GM23338 (cell line): ENCODE results near the gene PPP1R16B. TPM values are rescaled to one million over a fixed set of nuclear protein-coding genes. Genes with fewer than 3 reads are reported as not detected.

Source experiments
- ATAC-seq: fragments of 200-7000 bp; cut with Tn5 transposase; 3 replicates; pipeline ENCODE4 v1.9.1; 2020
- DNase-seq: peaks from one replicate; pipeline ENCODE4 v3.0.0-alpha.2; 2015; ENCODE audit warnings: low spot score
- H2AFZ ChIP-seq: fragments of 200-600 bp; sonication (generic); 2 replicates; pipeline ENCODE4 v1.8.0; 2016; ENCODE audit warnings: antibody characterized with exemption, mild to moderate bottlenecking, moderate library complexity
- H3F3A ChIP-seq: fragments of 200-600 bp; sonication (generic); replicated peaks from 2 replicates; pipeline ENCODE4 v1.8.0; 2017; ENCODE audit warnings: antibody characterized with exemption, mixed run types, low read depth
- H3K27ac ChIP-seq: fragments of 200-600 bp; sonication (generic); 2 replicates; pipeline ENCODE4 v1.6.1; 2016; ENCODE audit warnings: low read depth
- H3K27me3 ChIP-seq: fragments of 200-600 bp; sonication (generic); 2 replicates; pipeline ENCODE4 v1.8.0; 2016; ENCODE audit warnings: mild to moderate bottlenecking, mixed run types, moderate library complexity; ENCODE audit not compliant: insufficient read depth
- H3K36me3 ChIP-seq: fragments of 200-600 bp; sonication (generic); 2 replicates; pipeline ENCODE4 v1.8.0; 2016; ENCODE audit warnings: mild to moderate bottlenecking; ENCODE audit not compliant: insufficient read depth
- H3K4me1 ChIP-seq: fragments of 200-600 bp; sonication (generic); 2 replicates; pipeline ENCODE4 v1.8.0; 2016; ENCODE audit warnings: mild to moderate bottlenecking, moderate library complexity; ENCODE audit not compliant: insufficient read depth
- H3K4me2 ChIP-seq: fragments of 200-600 bp; sonication (generic); 2 replicates; pipeline ENCODE4 v1.7.1; 2017; ENCODE audit warnings: mixed run types
- H3K4me3 ChIP-seq: fragments of 200-600 bp; sonication (generic); 2 replicates; pipeline ENCODE4 v1.6.1; 2016; ENCODE audit warnings: mixed run types
- H3K79me2 ChIP-seq: fragments of 200-600 bp; sonication (generic); replicated peaks from 2 replicates; pipeline ENCODE4 v1.8.0; 2017; ENCODE audit warnings: mild to moderate bottlenecking; ENCODE audit not compliant: insufficient read depth
- H3K9me2 ChIP-seq: fragments of 200-600 bp; sonication (generic); 2 replicates; pipeline ENCODE4 v1.8.0; 2017; ENCODE audit not compliant: insufficient read depth
- H4K20me1 ChIP-seq: fragments of 200-600 bp; sonication (generic); replicated peaks from 2 replicates; pipeline ENCODE4 v1.8.0; 2017; ENCODE audit warnings: mild to moderate bottlenecking; ENCODE audit not compliant: insufficient read depth
- H3K27ac Mint-ChIP-seq: 2 replicates; pipeline ENCODE4 v1.8.0; 2020; ENCODE audit warnings: inconsistent platforms, mild to moderate bottlenecking, moderate library complexity, mixed read lengths
- H3K27me3 Mint-ChIP-seq: 3 replicates; pipeline ENCODE4 v1.8.0; 2022; ENCODE audit warnings: low read depth, mild to moderate bottlenecking, moderate library complexity, mixed read lengths, inconsistent platforms; ENCODE audit not compliant: insufficient read depth, poor library complexity
- H3K36me3 Mint-ChIP-seq: 3 replicates; pipeline ENCODE4 v1.8.0; 2021; ENCODE audit warnings: low read depth, mild to moderate bottlenecking, inconsistent platforms, moderate library complexity, mixed read lengths
- H3K4me1 Mint-ChIP-seq: 3 replicates; pipeline ENCODE4 v1.8.0; 2020; ENCODE audit warnings: mild to moderate bottlenecking, inconsistent platforms, mixed read lengths
- H3K4me3 Mint-ChIP-seq: 3 replicates; pipeline ENCODE4 v1.8.0; 2021; ENCODE audit warnings: moderate library complexity, mild to moderate bottlenecking, inconsistent platforms, mixed read lengths
- H3K9me3 Mint-ChIP-seq: 3 replicates; pipeline ENCODE4 v1.8.0; 2020; ENCODE audit warnings: moderate library complexity, mild to moderate bottlenecking, inconsistent platforms, mixed read lengths
- EZH2phosphoT487 ChIP-seq: fragments of 200-600 bp; sonication (generic); IDR thresholded peaks from one replicate; pipeline ENCODE4 v1.8.1; 2018; ENCODE audit warnings: antibody characterized with exemption; ENCODE audit not compliant: unreplicated experiment
- POLR2AphosphoS5 ChIP-seq: IDR thresholded peaks from 2 replicates; pipeline ENCODE4 v1.6.1; 2016; ENCODE audit warnings: antibody characterized with exemption, low read depth
- ZNF114 ChIP-seq: fragments of 250-450 bp; sonication (Bioruptor Pico); IDR thresholded peaks from 2 replicates; pipeline ENCODE4 v1.5.0; 2020; ENCODE audit warnings: mild to moderate bottlenecking, moderate library complexity
- ZNF331 ChIP-seq: fragments of 250-450 bp; sonication (Bioruptor Pico); IDR thresholded peaks from 2 replicates; pipeline ENCODE4 v1.5.0; 2020; ENCODE audit warnings: low read depth, mild to moderate bottlenecking, moderate library complexity
- polyA plus RNA-seq: library from polyadenylated mRNA; unstranded; fragments of >200 nt; fragmentation: Nextera tagmentation; extraction: Ambion mirVana; gene quantifications from 2 replicates; pipeline ENCODE4 v1.2.1, GENCODE V29; 2016
- total RNA-seq: library from RNA; depleted of rRNA; stranded (reverse); fragments of >200 nt; shearing (Covaris generic); gene quantifications from 2 replicates; pipeline ENCODE4 v1.2.3, GENCODE V29; 2014
- TF ChIP-seq, protein P1 (sequence below): fragments of 250-450 bp; sonication (Bioruptor Pico); IDR thresholded peaks from 2 replicates; pipeline ENCODE4 v1.5.0; 2020; ENCODE audit warnings: mild to moderate bottlenecking, moderate library complexity
- TF ChIP-seq, protein P2 (sequence below): IDR thresholded peaks from one replicate; pipeline ENCODE4 v1.6.1; 2018; ENCODE audit warnings: antibody characterized with exemption; ENCODE audit not compliant: unreplicated experiment
- TF ChIP-seq, protein P3 (sequence below), 2 experiments: fragments of 200-600 bp in 1 of 2; sonication (generic) in 1 of 2; conservative IDR thresholded peaks; 2 replicates each; pipeline versions ENCODE4 v1.5.1 to v1.6.1; 2016 to 2017; ENCODE audit warnings: antibody characterized with exemption in 2 of 2, low read depth in 2 of 2, mild to moderate bottlenecking in 2 of 2, moderate library complexity in 1 of 2

Gene PPP1R16B
- total and polyA plus RNA-seq, 2 experiments from 2014 or later = 1.6 to 11.5 TPM

DNA sequence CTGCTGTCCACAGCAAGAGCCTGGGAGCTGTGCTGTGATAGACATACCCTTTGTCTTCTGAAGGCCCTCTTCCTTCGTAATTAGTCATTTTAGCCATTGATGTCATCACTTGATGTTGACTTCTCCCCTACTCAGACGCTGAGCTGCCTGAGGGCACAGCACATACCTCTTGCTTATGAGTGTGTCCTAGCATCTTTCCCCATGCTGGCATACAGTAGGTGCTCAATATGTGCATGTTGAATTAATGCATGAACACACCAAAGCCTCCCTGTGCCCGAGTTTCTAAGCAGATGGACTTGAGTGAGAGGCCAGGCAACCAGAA, 85.0 kb downstream of the PPP1R16B start:
- H3K27me3 Mint-ChIP-seq = peaks cover 13% of the 10 kb centered on the region

DNA sequence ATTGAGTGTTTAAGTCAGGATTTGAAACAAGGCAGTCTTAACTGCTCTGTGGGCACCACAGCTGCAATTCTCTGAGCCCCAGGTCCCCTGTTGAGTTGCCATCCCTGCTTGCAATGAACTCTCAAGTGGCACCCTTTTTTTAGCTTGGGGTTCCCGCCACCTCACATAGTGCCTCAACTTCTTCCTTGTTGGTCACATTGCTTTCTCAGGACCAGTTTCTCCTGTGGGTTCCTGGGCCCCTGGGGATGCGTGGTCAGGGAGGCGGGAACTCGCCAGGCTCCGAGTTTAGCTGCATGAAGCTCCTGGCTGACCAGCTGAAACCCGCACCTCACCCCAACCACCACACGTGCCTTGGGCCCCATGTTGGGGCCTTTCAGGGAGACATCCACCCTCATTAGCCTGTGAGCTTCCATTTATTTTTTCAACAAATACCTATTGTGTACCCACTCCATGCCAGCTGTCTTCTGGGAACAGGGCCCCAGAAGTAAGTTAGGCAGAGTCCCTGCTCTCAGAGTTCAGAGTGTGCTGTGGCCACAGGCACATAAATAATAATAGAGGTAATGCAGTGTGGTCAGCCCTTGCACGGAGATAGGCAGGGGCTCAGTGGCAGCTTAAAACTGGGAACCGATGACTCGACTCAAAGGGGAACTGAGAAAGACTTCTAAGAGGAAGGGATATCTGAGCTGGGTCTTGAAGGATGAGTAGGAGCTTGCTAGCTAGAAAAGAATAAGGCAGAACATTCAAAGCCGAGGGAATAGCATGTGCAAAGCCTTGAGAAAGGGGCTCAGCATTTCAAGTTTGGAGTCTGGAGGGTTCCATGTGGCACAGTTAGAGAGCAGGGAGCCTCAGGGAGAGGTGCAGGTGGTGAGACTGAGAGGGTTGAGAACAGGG, 86.8 kb downstream of the PPP1R16B start:
- Mint-ChIP-seq H3K4me3 (no peak overlapping the region), H3K27ac (no peak overlapping the region), H3K27me3 (peaks cover 13% of the 10 kb centered on the region), H3K9me3 (no peaks in the 10 kb centered on the region), H3K36me3 (no peaks in the 10 kb centered on the region; the same call in 2 of the 3 replicates), H3K4me1 (peaks cover 14% of the 10 kb centered on the region)
- Histone ChIP-seq H3K36me3 (no peaks in the 10 kb centered on the region), H3F3A (no peaks in the 10 kb centered on the region), H3K9me2 (no peaks in the 10 kb centered on the region), H2AFZ (no peak overlapping the region), H3K27ac (no peak overlapping the region), H4K20me1 (no peaks in the 10 kb centered on the region), H3K27me3 (no peaks in the 10 kb centered on the region), H3K4me2 (no peak overlapping the region), H3K4me3 (no peak overlapping the region), H3K79me2 (no peaks in the 10 kb centered on the region), H3K4me1 (peaks cover 5% of the 10 kb centered on the region)
- DNase-seq = no peak
- ATAC-seq = no peak
- TF ChIP-seq, protein P1, sequence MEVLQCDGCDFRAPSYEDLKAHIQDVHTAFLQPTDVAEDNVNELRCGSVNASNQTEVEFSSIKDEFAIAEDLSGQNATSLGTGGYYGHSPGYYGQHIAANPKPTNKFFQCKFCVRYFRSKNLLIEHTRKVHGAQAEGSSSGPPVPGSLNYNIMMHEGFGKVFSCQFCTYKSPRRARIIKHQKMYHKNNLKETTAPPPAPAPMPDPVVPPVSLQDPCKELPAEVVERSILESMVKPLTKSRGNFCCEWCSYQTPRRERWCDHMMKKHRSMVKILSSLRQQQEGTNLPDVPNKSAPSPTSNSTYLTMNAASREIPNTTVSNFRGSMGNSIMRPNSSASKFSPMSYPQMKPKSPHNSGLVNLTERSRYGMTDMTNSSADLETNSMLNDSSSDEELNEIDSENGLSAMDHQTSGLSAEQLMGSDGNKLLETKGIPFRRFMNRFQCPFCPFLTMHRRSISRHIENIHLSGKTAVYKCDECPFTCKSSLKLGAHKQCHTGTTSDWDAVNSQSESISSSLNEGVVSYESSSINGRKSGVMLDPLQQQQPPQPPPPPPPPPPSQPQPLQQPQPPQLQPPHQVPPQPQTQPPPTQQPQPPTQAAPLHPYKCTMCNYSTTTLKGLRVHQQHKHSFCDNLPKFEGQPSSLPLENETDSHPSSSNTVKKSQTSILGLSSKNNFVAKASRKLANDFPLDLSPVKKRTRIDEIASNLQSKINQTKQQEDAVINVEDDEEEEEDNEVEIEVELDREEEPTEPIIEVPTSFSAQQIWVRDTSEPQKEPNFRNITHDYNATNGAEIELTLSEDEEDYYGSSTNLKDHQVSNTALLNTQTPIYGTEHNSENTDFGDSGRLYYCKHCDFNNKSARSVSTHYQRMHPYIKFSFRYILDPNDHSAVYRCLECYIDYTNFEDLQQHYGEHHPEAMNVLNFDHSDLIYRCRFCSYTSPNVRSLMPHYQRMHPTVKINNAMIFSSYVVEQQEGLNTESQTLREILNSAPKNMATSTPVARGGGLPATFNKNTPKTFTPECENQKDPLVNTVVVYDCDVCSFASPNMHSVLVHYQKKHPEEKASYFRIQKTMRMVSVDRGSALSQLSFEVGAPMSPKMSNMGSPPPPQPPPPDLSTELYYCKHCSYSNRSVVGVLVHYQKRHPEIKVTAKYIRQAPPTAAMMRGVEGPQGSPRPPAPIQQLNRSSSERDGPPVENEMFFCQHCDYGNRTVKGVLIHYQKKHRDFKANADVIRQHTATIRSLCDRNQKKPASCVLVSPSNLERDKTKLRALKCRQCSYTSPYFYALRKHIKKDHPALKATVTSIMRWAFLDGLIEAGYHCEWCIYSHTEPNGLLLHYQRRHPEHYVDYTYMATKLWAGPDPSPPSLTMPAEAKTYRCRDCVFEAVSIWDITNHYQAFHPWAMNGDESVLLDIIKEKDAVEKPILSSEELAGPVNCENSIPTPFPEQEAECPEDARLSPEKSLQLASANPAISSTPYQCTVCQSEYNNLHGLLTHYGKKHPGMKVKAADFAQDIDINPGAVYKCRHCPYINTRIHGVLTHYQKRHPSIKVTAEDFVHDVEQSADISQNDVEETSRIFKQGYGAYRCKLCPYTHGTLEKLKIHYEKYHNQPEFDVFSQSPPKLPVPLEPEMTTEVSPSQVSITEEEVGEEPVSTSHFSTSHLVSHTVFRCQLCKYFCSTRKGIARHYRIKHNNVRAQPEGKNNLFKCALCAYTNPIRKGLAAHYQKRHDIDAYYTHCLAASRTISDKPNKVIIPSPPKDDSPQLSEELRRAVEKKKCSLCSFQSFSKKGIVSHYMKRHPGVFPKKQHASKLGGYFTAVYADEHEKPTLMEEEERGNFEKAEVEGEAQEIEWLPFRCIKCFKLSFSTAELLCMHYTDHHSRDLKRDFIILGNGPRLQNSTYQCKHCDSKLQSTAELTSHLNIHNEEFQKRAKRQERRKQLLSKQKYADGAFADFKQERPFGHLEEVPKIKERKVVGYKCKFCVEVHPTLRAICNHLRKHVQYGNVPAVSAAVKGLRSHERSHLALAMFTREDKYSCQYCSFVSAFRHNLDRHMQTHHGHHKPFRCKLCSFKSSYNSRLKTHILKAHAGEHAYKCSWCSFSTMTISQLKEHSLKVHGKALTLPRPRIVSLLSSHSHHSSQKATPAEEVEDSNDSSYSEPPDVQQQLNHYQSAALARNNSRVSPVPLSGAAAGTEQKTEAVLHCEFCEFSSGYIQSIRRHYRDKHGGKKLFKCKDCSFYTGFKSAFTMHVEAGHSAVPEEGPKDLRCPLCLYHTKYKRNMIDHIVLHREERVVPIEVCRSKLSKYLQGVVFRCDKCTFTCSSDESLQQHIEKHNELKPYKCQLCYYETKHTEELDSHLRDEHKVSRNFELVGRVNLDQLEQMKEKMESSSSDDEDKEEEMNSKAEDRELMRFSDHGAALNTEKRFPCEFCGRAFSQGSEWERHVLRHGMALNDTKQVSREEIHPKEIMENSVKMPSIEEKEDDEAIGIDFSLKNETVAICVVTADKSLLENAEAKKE (CRISPR knock-in tag) = no peak
- TF ChIP-seq EZH2phosphoT487 = no peak
- TF ChIP-seq, protein P2, sequence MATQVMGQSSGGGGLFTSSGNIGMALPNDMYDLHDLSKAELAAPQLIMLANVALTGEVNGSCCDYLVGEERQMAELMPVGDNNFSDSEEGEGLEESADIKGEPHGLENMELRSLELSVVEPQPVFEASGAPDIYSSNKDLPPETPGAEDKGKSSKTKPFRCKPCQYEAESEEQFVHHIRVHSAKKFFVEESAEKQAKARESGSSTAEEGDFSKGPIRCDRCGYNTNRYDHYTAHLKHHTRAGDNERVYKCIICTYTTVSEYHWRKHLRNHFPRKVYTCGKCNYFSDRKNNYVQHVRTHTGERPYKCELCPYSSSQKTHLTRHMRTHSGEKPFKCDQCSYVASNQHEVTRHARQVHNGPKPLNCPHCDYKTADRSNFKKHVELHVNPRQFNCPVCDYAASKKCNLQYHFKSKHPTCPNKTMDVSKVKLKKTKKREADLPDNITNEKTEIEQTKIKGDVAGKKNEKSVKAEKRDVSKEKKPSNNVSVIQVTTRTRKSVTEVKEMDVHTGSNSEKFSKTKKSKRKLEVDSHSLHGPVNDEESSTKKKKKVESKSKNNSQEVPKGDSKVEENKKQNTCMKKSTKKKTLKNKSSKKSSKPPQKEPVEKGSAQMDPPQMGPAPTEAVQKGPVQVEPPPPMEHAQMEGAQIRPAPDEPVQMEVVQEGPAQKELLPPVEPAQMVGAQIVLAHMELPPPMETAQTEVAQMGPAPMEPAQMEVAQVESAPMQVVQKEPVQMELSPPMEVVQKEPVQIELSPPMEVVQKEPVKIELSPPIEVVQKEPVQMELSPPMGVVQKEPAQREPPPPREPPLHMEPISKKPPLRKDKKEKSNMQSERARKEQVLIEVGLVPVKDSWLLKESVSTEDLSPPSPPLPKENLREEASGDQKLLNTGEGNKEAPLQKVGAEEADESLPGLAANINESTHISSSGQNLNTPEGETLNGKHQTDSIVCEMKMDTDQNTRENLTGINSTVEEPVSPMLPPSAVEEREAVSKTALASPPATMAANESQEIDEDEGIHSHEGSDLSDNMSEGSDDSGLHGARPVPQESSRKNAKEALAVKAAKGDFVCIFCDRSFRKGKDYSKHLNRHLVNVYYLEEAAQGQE = no peak
- no peak for TF ChIP-seq ZNF331
- TF ChIP-seq ZNF114 (CRISPR knock-in tag) = no peak
- no peak for TF ChIP-seq POLR2AphosphoS5

More for the DNA sequence above, 85.0 kb downstream of the PPP1R16B start:
- Histone ChIP-seq H4K20me1 (no peaks in the 10 kb centered on the region), H3K79me2 (no peaks in the 10 kb centered on the region), H3K27ac (no peak overlapping the region), H3K36me3 (no peaks in the 10 kb centered on the region), H3K9me2 (no peaks in the 10 kb centered on the region), H3F3A (no peaks in the 10 kb centered on the region), H3K4me2 (no peak overlapping the region), H3K4me1 (peaks cover 5% of the 10 kb centered on the region), H2AFZ (no peak overlapping the region), H3K4me3 (no peak overlapping the region), H3K27me3 (no peaks in the 10 kb centered on the region)
- TF ChIP-seq EZH2phosphoT487 = no peak
- TF ChIP-seq, protein P3, sequence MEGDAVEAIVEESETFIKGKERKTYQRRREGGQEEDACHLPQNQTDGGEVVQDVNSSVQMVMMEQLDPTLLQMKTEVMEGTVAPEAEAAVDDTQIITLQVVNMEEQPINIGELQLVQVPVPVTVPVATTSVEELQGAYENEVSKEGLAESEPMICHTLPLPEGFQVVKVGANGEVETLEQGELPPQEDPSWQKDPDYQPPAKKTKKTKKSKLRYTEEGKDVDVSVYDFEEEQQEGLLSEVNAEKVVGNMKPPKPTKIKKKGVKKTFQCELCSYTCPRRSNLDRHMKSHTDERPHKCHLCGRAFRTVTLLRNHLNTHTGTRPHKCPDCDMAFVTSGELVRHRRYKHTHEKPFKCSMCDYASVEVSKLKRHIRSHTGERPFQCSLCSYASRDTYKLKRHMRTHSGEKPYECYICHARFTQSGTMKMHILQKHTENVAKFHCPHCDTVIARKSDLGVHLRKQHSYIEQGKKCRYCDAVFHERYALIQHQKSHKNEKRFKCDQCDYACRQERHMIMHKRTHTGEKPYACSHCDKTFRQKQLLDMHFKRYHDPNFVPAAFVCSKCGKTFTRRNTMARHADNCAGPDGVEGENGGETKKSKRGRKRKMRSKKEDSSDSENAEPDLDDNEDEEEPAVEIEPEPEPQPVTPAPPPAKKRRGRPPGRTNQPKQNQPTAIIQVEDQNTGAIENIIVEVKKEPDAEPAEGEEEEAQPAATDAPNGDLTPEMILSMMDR (conservative IDR thresholded peaks at IDR 0.05; ENCODE audit: low read depth in 2 of 2) = no peak
- Mint-ChIP-seq H3K27ac (no peak overlapping the region), H3K4me1 (peaks cover 14% of the 10 kb centered on the region), H3K4me3 (no peak overlapping the region), H3K9me3 (no peaks in the 10 kb centered on the region), H3K36me3 (no peaks in the 10 kb centered on the region)
- DNase-seq (no peak), ATAC-seq (no peak)
